K562 (cell line): ENCODE measurements around the gene LTB4R2. TPM values are rescaled to one million over a fixed set of nuclear protein-coding genes. Genes with fewer than 3 reads are reported as not detected.

Source experiments
- CBX5 ChIP-seq: IDR thresholded peaks from 2 replicates; pipeline ENCODE4 v1.6.1; 2014; ENCODE audit warnings: low read depth, borderline replicate concordance
- CREB5 ChIP-seq: fragments of 250-450 bp; sonication (Bioruptor Pico); IDR thresholded peaks from 2 replicates; pipeline ENCODE4 v1.5.0; 2020; ENCODE audit warnings: mild to moderate bottlenecking
- EWSR1 ChIP-seq: fragments of 450-650 bp; IDR thresholded peaks from 2 replicates; pipeline ENCODE4 v1.6.1; 2018; ENCODE audit warnings: borderline replicate concordance, mild to moderate bottlenecking, low read depth, moderate library complexity; ENCODE audit not compliant: partially characterized antibody
- GABPA ChIP-seq: fragments of 200-800 bp; sonication (Bioruptor generic); conservative IDR thresholded peaks from 2 replicates; pipeline ENCODE4 v1.6.1; 2016; ENCODE audit warnings: low read depth, missing genetic modification characterization, missing compliant biosample characterization
- MYBL2 ChIP-seq, 2 experiments: fragments of 450-650 bp in 1 of 2; sonication (generic) in 1 of 2; formaldehyde crosslinking in 1 of 2; IDR thresholded peaks; 2 replicates each; pipeline versions ENCODE4 v1.6.1 to v1.8.1; 2017 to 2022; ENCODE audit warnings: borderline replicate concordance in 1 of 2, inconsistent platforms in 1 of 2, low read depth in 1 of 2, mild to moderate bottlenecking in 1 of 2, missing genetic modification reagents in 1 of 2, moderate library complexity in 1 of 2
- OTX1 ChIP-seq: fragments of 450-650 bp; formaldehyde crosslinking; IDR thresholded peaks from 2 replicates; pipeline ENCODE4 v1.4.0; 2022; ENCODE audit warnings: mild to moderate bottlenecking
- PCBP1 ChIP-seq: fragments of 200-400 bp; formaldehyde crosslinking; IDR thresholded peaks from 2 replicates; pipeline ENCODE4 v1.6.1; 2018; ENCODE audit warnings: mild to moderate bottlenecking, low read depth, low read length; ENCODE audit not compliant: poor library complexity, severe bottlenecking
- PTTG1 ChIP-seq: fragments of 450-650 bp; IDR thresholded peaks from 2 replicates; pipeline ENCODE4 v1.6.1; 2016; ENCODE audit warnings: low read depth, mild to moderate bottlenecking, missing genetic modification characterization, missing compliant biosample characterization
- RBM25 ChIP-seq: fragments of 200-400 bp; formaldehyde crosslinking; IDR thresholded peaks from 2 replicates; pipeline ENCODE4 v1.6.1; 2018; ENCODE audit warnings: low read length, low read depth, moderate library complexity; ENCODE audit not compliant: severe bottlenecking
- SMAD3 ChIP-seq: fragments of 450-650 bp; formaldehyde crosslinking; conservative IDR thresholded peaks from 2 replicates; pipeline ENCODE4 v1.4.0; 2020; ENCODE audit warnings: mild to moderate bottlenecking
- ZFPM2 ChIP-seq: fragments of 250-450 bp; sonication (Bioruptor Pico); IDR thresholded peaks from 2 replicates; pipeline ENCODE4 v1.5.1; 2022; ENCODE audit warnings: mild to moderate bottlenecking
- ZNF23 ChIP-seq: fragments of 250-450 bp; sonication (Bioruptor Pico); IDR thresholded peaks from 2 replicates; pipeline ENCODE4 v1.4.0; 2020; ENCODE audit warnings: mild to moderate bottlenecking
- ZNF57 ChIP-seq: fragments of 450-650 bp; formaldehyde crosslinking; IDR thresholded peaks from 2 replicates; pipeline ENCODE4 v1.4.0; 2020; ENCODE audit warnings: mild to moderate bottlenecking, moderate library complexity
- ZNF766 ChIP-seq: fragments of 200-800 bp; sonication (Bioruptor generic); conservative IDR thresholded peaks from 2 replicates; pipeline ENCODE4 v1.6.1; 2016; ENCODE audit warnings: missing genetic modification characterization, missing compliant biosample characterization
- polyA plus RNA-seq, 8 experiments: library from polyadenylated mRNA; depleted of rRNA in 4 of 8; stranded (reverse) in 5 of 8; unstranded in 3 of 8; fragments of >200 nt; fragmentation: Nextera tagmentation in 2 of 8; fragmentation: Illumina TruSeq in 1 of 8; extraction: Ambion mirVana in 2 of 8; extraction: Trizol in 1 of 8; gene quantifications; 2 replicates each; pipeline versions ENCODE4 v1.2.1 to v1.2.3, GENCODE V29; 2011 to 2014; ENCODE audit warnings: inconsistent platforms in 1 of 8, missing spikeins in 1 of 8
- total RNA-seq, 7 experiments: library from RNA; depleted of rRNA in 6 of 7; stranded (reverse); fragments of >200 nt in 6 of 7; fragmentation: Illumina TruSeq in 2 of 7; extraction: Trizol in 2 of 7; gene quantifications; 2 replicates each; pipeline versions ENCODE4 v1.2.1 to v1.2.3, GENCODE V29; 2011 to 2021; ENCODE audit warnings: low replicate concordance in 1 of 7
- TF ChIP-seq, protein P1 (sequence below), 2 experiments: fragments of 450-650 bp; IDR thresholded peaks; 2 replicates each; pipeline ENCODE4 v1.6.1; 2018; ENCODE audit warnings: mild to moderate bottlenecking in 2 of 2, low read depth in 1 of 2; ENCODE audit not compliant: partially characterized antibody in 2 of 2
- TF ChIP-seq, protein P2 (sequence below), 2 experiments: fragments of 450-650 bp; conservative IDR thresholded peaks; 2 replicates each; pipeline ENCODE4 v1.6.1; 2017; ENCODE audit warnings: mild to moderate bottlenecking in 2 of 2, moderate library complexity in 2 of 2

LTB4R2 gene
- total and polyA plus RNA-seq, 9 of the 15 experiments (the other 6 are each of a cell fraction or from before 2014, with no cell fraction given): 0.03 to 11.6 (median 2.8) TPM; not detected in 1

DNA sequence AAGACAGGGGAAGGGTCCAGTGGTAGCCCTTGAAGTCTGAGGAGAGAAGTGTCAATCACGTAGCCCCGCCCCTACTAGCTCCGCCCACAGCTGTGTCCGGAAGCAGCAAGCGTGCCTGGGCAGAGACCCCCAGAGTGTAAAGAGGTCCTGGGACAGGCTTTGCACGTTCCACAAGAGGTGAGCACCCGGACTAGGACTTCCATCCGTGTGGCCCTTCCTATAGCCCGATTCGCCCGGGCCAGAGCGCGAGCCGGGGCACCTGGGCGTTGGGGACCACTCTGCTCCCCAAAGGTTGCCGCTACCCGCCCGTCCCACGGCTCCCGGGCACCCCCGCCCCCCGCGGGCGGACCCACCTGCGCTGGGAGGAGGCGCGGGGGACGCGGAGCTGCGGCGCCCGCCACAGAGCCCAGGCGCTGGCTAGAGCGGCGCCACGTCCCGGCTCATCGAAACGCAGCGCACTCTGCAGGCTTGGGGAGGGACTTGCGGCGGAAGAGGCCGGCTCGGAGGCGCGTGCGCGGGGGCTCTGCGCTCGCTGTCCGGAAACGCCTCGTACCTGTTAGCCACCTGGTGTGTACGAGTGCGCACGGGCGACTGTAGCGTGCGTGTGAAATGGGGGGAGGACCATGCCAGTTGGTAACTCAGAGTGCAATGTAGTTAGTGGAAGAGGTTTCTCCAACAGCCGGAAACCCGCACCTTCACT is 38.7 kb upstream of the LTB4R2 start, which contains the start of gene RABGGTA (continued):
- TF ChIP-seq MYBL2 (IDR thresholded peaks at IDR 0.05; ENCODE audit: low read depth): no peak
- no peak for TF ChIP-seq MYBL2 (CRISPR knock-in tag; IDR thresholded peaks at IDR 0.05; ENCODE audit: borderline replicate concordance)
- TF ChIP-seq SMAD3: no peak
- no peak for TF ChIP-seq ZNF57 (CRISPR knock-in tag)
- TF ChIP-seq GABPA (tag): peak; percentile 82
- TF ChIP-seq PCBP1: peak; percentile 84
- no peak for TF ChIP-seq OTX1
- no peak for TF ChIP-seq CBX5
- TF ChIP-seq, protein P1, sequence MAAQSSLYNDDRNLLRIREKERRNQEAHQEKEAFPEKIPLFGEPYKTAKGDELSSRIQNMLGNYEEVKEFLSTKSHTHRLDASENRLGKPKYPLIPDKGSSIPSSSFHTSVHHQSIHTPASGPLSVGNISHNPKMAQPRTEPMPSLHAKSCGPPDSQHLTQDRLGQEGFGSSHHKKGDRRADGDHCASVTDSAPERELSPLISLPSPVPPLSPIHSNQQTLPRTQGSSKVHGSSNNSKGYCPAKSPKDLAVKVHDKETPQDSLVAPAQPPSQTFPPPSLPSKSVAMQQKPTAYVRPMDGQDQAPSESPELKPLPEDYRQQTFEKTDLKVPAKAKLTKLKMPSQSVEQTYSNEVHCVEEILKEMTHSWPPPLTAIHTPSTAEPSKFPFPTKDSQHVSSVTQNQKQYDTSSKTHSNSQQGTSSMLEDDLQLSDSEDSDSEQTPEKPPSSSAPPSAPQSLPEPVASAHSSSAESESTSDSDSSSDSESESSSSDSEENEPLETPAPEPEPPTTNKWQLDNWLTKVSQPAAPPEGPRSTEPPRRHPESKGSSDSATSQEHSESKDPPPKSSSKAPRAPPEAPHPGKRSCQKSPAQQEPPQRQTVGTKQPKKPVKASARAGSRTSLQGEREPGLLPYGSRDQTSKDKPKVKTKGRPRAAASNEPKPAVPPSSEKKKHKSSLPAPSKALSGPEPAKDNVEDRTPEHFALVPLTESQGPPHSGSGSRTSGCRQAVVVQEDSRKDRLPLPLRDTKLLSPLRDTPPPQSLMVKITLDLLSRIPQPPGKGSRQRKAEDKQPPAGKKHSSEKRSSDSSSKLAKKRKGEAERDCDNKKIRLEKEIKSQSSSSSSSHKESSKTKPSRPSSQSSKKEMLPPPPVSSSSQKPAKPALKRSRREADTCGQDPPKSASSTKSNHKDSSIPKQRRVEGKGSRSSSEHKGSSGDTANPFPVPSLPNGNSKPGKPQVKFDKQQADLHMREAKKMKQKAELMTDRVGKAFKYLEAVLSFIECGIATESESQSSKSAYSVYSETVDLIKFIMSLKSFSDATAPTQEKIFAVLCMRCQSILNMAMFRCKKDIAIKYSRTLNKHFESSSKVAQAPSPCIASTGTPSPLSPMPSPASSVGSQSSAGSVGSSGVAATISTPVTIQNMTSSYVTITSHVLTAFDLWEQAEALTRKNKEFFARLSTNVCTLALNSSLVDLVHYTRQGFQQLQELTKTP (IDR thresholded peaks at IDR 0.05; ENCODE audit: low read depth in 1 of 2, partially characterized antibody in 2 of 2): no peak
- TF ChIP-seq ZFPM2: no peak
- TF ChIP-seq EWSR1: no peak
- TF ChIP-seq CREB5 (CRISPR knock-in tag): no peak
- TF ChIP-seq RBM25: no peak
- TF ChIP-seq, protein P2, sequence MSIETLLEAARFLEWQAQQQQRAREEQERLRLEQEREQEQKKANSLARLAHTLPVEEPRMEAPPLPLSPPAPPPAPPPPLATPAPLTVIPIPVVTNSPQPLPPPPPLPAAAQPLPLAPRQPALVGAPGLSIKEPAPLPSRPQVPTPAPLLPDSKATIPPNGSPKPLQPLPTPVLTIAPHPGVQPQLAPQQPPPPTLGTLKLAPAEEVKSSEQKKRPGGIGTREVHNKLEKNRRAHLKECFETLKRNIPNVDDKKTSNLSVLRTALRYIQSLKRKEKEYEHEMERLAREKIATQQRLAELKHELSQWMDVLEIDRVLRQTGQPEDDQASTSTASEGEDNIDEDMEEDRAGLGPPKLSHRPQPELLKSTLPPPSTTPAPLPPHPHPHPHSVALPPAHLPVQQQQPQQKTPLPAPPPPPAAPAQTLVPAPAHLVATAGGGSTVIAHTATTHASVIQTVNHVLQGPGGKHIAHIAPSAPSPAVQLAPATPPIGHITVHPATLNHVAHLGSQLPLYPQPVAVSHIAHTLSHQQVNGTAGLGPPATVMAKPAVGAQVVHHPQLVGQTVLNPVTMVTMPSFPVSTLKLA (conservative IDR thresholded peaks at IDR 0.05): peak; percentile 73 to 83
- TF ChIP-seq ZNF23: no peak
- TF ChIP-seq ZNF766 (CRISPR knock-in tag): peak; percentile 59; the same call in 1 of the 2 replicates
- no peak for TF ChIP-seq PTTG1 (tag)
